ENCODE results near the gene FNDC3B.

Gene FNDC3B

DNA sequence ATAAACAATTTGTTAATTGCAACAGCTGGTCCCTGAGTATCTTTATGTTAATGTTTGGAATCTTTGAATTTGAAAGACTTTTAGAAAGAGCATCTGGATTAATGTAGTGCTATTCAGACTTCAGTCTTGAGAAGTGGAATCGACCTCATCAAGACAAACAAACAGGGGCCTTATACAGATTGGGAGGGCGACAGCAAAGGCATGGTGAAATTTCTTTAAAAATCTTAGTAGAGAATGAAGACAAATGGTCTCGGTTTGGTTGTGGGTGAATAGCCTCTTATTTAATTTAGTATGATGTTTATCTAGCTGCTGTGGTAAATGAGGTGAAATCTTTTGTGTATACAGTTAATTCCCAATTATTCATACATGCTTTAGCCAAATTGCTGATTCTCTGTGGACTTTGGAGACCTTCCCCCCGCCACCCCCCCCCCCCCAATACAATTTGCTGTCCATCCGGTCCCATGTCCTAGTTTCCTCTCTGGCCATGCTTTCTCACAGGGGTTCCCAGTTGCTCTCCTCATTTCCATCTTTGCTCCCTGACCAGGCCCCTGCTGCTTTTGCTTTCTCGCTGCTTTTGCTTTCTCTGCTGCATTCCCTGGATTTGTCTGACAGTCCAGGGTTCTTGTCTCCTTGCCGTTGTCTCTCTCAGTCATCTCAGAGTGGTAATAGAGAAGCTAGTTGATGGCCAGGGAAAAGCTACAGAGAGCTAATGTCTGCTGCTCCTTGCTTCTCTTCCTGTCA lies 135.3 kb downstream of the FNDC3B start:
- DNase-seq = no peak

- no peak for DNase-seq
These were observed 135.8 kb downstream of the FNDC3B start for GRCh38 chr3:172175254-172175599.

DNA sequence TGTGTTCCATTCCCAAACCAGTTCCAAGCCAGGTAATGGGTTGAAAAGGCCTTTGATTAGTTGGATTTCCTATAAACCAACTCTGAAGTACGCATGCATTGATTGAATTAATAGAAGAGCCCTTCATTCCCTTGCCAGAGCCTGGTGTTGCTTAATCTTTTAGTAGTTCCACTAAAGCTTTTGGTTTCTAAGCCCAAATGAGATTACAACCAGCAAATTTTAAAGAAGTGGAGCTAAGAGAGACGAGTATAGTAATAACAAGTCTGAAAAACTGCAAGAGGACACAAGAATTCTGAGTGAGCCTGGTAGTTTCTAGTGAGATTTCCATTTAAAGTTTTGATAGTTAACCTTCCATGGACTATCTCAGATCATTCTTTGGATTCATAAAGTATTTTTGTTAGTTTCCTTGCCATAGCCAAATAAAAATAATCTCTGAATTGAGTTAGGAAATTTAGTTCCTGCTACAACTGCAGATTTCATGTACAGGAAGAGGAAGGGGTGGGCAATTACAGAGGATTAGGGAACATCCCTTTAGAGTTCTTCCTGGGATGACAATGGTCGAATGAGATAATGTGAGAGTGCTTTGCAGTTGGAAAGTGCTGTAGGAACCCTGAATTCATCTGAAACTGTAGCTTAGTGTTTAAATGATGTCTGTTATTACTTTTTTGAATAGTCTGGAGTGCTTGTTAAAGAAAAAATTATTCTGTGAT lies 136.8 kb downstream of the FNDC3B start:
- DNase-seq = no peak

DNA sequence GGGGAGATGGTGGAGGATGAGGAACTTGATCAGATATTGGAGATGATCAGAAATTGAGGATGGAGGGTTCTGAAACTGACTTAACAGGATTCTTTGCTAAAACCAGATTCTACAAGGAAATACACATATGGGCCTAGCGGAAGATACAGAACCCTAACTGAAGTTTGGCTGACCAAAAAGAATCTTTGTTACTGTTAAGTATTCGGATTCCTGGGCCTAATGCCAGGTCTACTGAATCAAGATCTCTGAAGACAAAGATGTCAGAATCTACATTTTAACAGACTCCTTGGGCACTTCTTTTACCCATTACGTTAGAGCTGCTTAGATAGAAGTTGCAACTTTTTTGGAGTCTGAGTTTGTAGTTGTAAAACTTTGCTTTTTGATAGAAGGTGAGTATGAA lies 137.7 kb downstream of the FNDC3B start:
- DNase-seq = no peak

GRCh38 chr3:172177803-172178316 lies 138.5 kb downstream of the FNDC3B start:
- DNase-seq = no peak

GRCh38 chr3:172179680-172180399 lies 140.5 kb downstream of the FNDC3B start:
- no peak for DNase-seq

GRCh38 chr3:172180473-172180872 lies 141.1 kb downstream of the FNDC3B start:
- DNase-seq = no peak

- DNase-seq = no peak
These were observed 142.7 kb downstream of the FNDC3B start for GRCh38 chr3:172181932-172182586.

GRCh38 chr3:172182797-172183196 lies 143.4 kb downstream of the FNDC3B start:
- DNase-seq = no peak

DNA sequence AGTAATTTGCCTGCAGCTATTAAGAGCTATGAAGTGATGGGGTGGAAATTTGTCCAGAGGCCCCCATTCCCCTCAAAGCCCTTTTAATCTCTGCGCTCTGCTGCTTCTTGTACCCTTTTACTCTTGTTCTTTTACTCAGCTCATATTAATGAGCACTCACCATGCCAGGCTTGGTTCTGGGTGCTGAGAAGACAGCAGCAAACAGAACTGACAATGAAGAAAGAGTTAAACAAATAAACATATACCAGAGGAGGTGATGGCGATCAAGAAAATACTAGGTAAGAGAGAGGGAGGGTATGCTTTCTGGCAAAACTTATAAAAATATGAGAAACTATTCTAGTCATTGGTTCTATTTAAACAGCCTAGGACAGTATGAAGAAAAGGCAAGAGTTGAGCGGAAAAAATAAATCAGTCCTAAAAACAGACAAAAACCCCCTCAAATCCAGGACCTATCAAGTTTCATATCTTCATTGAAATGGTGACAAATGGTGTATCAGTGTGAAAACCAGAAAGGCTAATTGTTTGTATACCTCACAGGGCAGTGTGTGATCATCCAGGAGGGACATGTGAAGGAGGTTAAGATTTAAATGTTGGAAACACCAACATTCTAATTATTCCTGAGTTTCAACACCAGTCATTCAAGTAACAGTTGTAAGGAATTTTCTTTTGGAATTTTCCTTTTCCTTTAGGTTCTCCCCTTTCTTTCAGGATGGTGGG lies 144.9 kb downstream of the FNDC3B start:
- DNase-seq = no peak

DNA sequence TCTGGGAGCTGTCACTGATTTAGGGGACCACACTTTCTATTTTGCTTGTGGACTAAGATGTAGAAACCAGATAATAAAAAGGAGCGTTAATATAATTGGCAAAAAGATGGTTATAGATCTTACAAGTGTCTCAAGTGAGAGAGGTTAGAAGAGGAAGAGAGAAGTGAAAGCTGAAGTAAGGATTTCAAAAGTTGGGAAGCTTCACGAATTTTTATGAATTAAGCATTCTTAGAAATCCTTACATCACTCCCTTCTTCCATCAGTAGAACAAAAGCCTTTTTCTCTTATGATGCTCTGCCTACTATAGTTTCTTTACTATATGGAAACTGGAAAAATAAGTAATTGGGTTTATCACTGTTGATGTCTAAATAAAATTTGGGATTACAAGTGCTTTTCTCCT lies 146.5 kb downstream of the FNDC3B start:
- no peak for DNase-seq

GRCh38 chr3:172186607-172187006 lies 147.2 kb downstream of the FNDC3B start:
- DNase-seq = no peak

GRCh38 chr3:172187511-172187910 lies 148.1 kb downstream of the FNDC3B start:
- no peak for DNase-seq

GRCh38 chr3:172188511-172188910 lies 149.1 kb downstream of the FNDC3B start:
- no peak for DNase-seq

DNA sequence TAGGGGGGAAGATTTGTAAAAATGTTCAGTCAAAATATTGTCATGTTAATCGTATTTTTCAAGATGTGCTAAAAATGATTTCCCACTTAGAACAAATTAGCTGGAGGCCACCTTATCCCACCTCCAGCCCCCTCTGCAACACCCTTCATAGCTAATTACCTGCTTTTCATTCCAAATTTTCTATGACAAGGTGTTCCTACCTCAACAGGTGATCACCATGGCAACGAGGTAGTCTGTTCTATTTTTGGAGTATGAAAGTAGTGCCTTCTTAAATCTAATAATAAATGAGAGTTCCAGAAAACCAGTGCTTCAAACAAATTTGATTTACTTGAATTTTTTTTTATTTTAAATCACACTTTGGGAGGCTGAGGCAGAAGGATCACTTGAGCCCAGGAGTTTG lies 149.8 kb downstream of the FNDC3B start:
- DNase-seq = no peak

GRCh38 chr3:172189987-172190603 lies 150.7 kb downstream of the FNDC3B start:
- no peak for DNase-seq

DNA sequence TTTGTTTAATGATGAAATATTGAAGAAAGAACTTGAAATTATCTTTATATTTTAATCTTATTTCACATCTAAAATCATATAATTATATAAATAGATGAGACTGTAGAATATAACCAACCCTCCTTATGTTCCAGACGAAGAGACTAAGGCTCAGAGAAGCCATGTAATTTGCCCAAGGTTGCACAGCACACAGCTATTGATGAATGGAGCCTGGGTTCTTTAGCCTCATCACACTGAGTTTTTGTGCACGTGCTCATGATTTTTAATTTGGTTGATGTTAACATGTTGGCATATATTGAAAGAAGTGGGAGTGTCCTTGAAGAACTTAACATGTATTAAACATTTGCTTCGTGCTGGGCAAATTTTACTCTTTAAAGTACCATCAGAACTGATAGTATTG lies 151.6 kb downstream of the FNDC3B start:
- DNase-seq = no peak

DNA sequence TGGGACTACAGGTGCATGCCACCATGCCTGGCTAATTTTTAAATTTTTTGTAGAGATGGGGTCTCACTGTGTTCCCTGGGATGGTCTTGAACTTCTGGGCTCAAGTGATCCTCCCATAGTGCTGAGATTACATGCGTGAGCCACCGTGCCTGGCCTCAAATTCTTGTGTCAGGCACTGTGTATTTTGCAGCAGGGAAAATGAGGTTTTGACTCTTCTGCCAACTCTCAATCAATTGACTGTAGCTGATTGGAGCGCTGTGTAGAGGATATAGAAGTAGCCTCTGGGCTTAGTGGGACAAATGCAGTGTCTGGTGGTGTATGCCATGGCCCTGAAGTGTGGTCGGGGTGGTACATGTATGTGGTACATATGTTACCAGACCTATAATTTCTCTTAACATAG lies 152.3 kb downstream of the FNDC3B start:
- DNase-seq = no peak

- no peak for DNase-seq
These were observed 153.5 kb downstream of the FNDC3B start for GRCh38 chr3:172192830-172193415.

GRCh38 chr3:172193436-172193835 lies 154.1 kb downstream of the FNDC3B start:
- no peak for DNase-seq

GRCh38 chr3:172194702-172195406 lies 155.5 kb downstream of the FNDC3B start:
- peak; percentile 53 for DNase-seq
